HG02840 (cell line): Measurements from ENCODE around the gene OR2T33.
"Not testable (repeated sequence)": the region's sequence is repeated elsewhere in the genome, so short reads cannot be mapped to it uniquely, and the experiment has no call there.

Source experiments
- ATAC-seq: cut with Tn5 transposase; IDR thresholded peaks from one replicate; pipeline ENCODE4 v1.9.1; 2021; ENCODE audit warnings: mild to moderate bottlenecking, moderate library complexity, moderate number of reproducible peaks; ENCODE audit not compliant: unreplicated experiment, low FRiP score

The OR2T33 gene, protein sequence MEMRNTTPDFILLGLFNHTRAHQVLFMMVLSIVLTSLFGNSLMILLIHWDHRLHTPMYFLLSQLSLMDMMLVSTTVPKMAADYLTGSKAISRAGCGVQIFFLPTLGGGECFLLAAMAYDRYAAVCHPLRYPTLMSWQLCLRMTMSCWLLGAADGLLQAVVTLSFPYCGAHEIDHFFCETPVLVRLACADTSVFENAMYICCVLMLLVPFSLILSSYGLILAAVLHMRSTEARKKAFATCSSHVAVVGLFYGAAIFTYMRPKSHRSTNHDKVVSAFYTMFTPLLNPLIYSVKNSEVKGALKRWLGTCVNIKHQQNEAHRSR

DNA sequence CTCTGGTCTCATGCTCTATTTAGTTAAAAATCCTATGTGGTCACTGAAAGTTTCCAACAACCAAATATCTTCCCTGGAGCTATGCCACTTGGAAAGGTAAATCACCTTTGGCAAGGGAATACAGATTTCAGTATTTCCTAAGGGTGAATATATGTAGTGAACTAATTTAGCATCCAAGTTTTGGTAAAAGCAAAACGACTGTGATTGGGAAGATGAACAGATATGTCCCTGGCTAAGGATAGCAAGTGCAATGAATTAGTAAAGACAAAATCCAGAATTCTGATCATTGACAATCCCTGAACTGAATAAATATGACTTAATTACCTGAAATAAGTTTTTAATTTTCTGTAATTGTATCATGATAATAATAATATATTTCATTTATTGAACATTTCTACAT lies at the start of gene OR2T33:
TSS of gene OR2T33 (minus strand) at position 101 of the 400 bp plus-strand sequence. CDS start 4,162 bp downstream, outside the sequence.
- ATAC-seq, result no peak

DNA sequence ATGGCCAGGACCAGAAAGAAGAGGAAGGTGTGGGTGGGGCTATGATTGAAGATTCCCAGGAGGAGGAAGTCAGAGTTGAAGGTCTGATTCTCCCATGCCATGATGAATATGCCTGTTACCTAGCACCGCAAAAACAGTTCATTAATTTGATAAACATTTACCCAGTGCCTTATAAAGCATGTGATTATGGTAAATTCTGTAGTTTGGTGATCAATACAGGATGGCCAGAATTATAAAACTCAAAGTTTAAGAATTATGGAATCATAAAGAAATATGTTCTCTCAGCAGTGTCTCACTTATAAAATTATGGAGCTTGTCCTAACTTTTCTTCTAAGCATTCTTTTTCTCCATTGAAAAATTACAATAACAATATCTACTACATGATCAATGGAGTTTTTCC lies 46.7 kb upstream of the OR2T33 start, which contains the start of gene OR2M7:
TSS of gene OR2M7 (minus strand) at position 101 of the 400 bp plus-strand sequence. CDS start at position 101, 0 bp downstream.
- no peak for ATAC-seq

DNA sequence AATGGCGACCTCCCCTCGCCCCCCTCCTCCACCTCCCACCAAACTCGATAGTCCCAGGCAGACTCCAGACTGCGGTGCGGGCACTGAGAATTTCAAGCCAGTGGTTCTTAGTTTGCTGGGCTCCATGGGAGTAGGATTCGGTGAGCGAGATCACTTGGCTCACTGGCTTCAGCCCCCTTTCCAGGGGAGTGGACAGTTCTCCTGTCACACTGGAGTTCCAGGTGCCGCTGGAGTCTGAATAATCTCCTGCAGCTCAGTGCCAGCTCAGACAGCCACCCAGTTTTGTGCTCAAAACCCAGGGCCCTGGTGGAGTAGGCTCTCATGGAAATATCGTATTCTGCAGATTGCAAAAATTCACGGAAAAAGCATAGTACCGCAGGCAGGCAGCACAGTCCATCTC lies 39.0 kb upstream of the OR2T33 start:
- no peak for ATAC-seq

DNA sequence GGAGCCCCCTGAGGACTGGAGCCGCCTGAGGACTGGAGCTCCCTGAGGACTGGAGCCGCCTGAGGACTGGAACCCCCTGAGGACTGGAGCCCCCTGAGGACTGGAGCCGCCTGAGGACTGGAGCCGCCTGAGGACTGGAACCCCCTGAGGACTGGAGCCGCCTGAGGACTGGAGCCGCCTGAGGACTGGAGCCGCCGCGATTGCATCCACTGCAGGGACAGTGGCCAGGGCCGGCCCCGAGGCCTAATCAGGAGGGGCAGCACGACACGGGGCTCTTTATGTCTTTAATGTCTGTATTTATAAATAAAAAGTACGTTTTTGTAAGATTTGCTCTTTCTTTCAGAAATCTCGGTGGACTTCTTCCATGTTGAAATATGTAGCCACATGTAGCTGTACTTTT lies 29.0 kb upstream of the OR2T33 start:
- ATAC-seq, result not testable (repeated sequence)

DNA sequence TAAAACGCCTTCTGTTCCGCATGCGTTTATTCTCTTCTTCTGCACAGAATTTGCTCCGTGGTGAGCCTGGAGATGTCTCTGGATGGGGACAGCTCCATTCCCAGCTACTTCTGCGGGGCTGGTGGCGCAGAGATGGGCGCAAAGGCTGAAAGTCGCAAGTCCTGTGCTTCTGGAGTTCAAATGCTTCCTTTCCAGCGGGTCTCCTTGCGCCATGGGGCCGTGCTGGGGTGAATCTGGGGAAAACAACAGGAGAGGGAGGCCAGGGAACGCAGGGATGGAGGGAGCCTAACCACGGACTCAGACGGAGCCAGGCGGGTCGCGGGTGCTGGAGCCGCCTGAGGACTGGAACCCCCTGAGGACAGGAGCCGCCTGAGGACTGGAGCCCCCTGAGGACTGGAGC lies 28.3 kb upstream of the OR2T33 start:
- ATAC-seq, result no peak

DNA sequence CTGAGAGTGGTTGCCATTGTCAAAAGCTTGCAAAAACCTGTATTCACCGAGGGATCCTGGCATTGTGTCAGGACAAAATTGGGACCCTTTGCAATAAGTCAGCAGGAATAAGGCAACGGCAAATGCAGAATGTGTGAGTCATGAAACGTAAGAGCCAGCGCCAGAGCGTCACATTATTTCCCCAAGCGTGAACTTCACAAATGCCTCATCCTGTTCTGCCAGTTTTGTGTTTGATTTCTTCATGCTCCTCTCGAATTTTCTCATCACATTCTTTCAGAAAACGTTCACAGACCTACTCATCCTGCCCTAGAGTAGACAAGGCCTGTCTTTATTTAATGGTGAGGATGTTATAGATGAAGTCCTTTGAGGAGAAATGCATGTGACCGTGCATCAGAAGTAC lies 27.9 kb upstream of the OR2T33 start:
- not testable (repeated sequence) for ATAC-seq

DNA sequence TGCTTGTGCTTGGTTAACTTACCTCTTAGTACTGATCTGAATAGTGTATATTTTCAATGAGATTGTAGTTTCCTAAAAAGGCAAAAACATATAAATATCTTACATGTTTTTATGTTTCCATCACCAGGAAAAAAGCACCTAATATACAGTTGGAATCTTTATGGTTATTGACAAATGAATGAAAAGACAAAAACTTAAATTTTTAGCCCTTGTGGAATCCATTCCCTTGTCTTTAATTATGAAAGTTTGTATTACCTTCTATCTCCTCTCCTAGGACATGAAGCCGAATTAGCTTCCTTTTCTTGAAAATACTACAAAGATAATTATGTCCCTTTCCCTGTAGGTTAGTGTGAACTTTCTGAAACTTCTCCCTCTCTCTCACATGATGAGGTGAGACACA lies 25.5 kb upstream of the OR2T33 start, which contains the start of gene OR2T12:
TSS of gene OR2T12 (minus strand) at position 101 of the 400 bp plus-strand sequence. CDS start 7,846 bp downstream, outside the sequence.
- no peak for ATAC-seq

DNA sequence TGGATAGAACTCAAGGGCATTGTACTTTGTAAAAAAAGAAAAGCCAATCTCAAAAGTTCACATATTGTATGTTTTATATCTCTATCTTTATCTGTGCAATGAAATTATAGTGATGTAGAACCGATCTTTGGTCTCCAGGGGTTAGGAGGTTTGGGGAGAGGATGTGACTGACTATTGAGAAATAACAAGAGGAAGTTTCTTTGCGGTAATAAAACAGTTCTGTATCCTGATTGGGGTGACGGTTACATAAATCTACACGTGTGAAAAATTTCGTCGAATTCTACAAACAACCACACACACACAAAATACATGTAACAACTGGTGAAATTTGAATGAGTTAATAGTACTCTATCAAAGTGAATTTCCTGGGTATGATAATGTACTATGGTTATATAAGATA lies 10.6 kb upstream of the OR2T33 start:
- ATAC-seq, result no peak

DNA sequence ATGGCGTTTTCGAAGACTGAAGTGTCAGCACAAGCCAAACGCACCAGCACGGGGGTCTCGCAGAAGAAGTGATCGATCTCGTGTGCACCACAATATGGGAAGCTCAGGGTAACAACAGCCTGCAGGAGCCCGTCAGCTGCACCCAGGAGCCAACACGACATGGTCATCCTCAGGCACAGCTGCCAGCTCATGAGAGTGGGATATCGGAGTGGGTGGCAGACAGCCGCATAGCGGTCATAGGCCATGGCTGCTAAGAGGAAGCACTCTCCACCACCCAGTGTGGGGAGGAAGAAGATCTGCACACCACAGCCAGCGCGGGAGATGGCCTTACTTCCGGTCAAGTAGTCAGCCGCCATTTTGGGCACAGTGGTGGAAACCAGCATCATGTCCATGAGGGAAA lies 4.6 kb downstream of the OR2T33 start:
- ATAC-seq, result not testable (repeated sequence)

DNA sequence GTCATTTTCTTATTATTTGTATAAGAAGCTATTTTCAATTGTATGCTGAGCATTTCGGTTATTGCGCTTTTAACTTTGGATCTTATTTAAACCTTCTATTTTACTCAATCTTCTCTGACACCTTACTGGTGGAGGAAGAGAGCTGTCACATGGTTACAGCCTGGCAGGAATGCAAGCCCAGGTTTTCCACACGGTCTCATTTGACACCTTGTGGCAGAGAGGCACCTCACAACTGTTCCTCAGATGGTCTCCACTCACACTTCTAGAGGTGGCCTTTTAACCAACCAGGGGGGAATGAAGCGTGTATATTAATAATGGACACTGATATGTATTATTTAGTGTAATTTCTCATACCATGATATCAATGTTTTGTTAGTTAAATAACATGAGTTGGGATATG lies 9.6 kb downstream of the OR2T33 start:
- ATAC-seq, result no peak

DNA sequence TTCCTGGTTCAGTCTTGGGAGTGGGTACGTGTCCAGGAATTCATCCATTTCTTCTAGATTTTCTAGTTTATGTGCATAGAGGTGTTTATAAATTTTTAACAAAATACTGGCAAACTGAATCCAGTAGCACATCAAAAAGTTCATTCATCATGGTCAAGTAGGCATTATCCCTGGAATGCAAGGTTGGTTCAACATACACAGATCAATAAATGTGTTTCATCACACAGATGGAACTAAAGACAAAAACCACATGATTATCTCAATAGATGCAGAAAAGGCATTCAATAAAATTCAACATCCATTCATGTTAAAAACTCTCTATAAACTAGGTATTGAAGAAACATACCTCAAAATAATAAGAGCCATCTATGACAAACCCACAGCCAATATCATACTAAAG lies 18.5 kb downstream of the OR2T33 start:
- ATAC-seq, result not testable (repeated sequence)

DNA sequence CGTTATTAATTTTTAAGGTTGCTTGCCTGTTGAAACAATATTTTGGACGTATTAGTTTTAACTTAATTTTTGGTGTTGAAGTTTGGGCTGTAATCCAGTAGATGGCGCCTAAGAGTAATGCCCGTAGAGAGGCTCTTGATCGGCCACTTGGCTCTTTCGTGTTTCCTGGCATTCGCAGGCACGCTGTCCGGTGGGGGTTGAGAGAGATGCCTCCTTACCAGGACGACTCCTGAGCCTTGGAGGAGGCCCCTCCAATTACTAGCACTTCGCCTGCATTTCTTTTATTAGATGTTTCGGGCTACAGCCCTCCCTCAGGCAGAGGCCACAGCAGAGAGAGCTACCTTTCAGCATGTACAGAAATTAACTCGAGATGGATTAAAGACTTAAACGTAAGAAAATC lies 34.6 kb downstream of the OR2T33 start:
- ATAC-seq, result no peak

DNA sequence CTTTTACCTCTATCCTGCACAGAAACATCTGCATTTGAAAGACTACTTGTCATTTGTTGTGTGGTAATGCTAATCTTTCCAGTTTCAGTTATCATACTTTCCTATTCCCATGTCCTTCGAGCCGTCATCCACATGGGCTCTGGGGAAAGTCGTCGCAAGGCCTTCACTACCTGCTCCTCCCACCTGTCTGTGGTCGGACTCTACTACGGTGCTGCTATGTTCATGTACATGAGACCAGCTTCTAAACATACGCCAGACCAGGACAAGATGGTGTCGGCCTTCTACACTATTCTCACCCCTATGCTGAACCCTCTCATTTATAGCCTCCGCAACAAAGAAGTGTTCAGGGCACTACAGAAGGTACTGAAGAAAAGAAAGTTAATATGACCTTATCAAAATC lies 38.3 kb downstream of the OR2T33 start:
- no peak for ATAC-seq

DNA sequence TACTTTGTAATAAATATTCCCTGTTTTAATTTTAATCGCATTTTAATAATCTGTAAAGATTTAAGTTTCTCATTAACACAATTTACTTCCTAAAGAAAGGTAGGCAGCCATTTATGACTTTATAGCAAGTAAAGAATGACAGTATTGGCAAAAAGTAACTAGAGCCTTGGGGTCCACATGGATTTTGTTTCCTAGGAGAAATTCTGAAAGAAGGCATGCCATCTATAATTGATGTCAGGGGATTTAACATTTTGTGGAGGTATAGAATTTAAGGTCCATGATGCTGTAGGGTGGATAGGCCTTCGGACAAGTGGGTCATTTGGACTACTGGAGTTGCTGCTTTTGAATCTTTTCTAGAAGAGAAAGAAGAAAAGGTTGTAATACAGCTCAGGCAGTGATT lies 46.7 kb downstream of the OR2T33 start, which contains the start of gene OR2M4:
TSS of gene OR2M4 (plus strand) at position 301 of the 400 bp plus-strand sequence. CDS start 7,512 bp downstream, outside the sequence.
- ATAC-seq, result no peak

DNA sequence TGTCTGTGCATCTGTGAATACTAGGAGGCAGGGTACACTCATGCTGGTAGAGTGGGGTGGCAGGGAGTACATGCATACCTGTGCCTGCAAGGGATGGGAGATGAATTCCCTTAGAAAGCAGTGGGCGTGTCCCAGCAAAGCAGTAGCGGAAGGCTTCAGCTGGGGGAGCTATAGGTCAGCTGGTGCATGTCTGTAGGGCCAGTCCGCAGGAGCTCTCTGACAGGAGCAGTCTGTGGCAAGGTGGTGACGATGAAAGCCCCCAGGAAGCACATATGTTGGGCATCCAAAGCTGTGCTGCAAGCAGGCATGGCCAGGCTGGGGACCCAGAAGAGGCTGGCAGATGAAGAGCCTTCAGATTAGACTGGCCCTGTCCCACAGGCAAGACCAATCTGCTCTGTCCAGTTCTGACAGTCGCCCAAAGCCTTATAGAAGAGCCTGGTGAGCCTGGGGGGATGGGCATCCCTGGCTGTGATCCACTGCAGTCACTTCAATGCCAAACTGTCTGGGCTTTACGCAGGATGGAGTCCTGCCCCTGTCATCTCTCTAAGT lies 48.3 kb downstream of the OR2T33 start:
- no peak for ATAC-seq

DNA sequence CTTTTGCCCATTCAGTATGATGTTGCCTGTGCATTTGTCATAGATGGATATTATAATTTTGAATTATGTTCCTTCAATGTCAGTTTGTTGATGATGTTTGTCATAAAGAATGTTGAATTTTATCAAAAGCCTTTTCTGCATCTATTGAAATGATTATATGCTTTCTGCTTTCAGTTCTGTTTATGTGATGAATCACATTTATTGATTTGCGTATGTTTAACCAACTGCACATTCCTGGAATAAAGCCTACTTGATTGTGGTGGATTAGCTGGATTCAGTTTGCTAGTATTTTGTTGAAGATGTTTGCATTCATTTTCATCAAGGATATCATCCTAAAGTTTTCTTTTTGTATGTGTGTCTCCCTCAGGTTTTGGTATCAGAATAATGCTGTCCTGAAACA lies 52.2 kb downstream of the OR2T33 start:
- ATAC-seq, result no peak
